RPMI8226 (cell line): ENCODE data around the gene KRTAP10-3.

Experiments used
- DNase-seq: peaks from one replicate; pipeline ENCODE4 v3.0.0-alpha.2; 2015

KRTAP10-3 gene

DNA sequence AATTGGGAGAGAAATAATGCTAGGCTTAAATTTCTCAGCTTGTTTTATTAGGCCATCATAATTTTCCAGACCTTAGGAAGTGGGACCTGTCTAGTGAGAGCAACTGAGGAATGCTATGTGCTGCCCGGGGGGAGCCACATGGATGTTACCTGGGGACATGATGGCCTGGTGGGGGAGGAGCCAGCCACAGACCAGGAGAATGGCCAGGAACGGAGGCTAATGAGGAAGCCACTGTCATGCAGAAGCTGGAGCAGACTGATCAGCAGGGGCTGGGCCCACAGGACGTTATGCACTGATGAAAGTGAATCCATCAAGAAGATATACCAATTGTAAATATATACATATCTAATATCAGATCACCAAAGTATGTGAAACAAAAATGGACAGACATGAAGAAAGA is 14.0 kb downstream of the KRTAP10-3 start:
- no peak for DNase-seq

DNA sequence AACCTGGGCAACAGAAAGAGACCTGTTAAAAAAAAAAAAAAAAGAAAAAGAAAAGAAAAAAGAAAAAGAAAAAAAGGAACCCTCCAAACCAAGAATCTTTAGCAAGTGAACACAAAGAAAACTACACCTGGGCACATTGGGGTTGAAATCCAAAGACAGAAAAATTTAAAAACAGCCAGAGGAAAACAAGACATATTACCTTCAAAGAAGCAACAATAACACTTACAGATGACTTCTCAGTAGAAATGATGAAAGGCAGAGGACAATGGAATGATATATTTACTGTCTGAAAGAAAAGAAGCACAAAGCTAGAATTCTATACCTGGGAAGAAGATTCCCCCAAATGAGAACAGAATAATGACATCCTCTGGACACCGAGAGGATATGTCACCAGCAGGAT is 15.9 kb downstream of the KRTAP10-3 start:
- DNase-seq: no peak

DNA sequence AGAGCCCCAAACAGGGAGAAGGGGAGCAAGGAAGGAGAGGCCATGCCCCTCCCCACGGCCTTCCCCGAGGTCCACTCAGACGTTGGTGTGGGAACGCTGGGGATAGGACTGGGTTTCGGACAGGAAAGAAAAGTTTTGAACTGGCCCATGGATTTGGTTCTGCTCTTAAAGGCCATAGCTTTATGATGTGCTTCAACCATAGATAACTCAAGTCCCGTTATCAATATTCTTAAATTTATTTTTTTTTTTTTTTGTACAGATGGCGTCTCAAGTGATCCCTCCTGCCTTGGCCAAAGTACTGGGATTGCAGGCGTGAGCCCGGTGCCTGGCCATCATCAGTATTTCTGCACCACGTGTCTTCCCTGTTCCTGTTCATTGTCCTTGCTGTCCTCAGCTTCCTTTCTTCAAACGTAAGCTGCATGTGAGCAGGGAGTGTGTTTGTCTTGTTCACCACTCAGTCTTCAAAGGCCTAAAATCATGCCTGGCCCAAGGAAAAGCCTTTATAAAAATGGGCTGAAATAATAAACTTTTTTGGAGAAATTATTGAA is 17.8 kb downstream of the KRTAP10-3 start:
- no peak for DNase-seq

DNA sequence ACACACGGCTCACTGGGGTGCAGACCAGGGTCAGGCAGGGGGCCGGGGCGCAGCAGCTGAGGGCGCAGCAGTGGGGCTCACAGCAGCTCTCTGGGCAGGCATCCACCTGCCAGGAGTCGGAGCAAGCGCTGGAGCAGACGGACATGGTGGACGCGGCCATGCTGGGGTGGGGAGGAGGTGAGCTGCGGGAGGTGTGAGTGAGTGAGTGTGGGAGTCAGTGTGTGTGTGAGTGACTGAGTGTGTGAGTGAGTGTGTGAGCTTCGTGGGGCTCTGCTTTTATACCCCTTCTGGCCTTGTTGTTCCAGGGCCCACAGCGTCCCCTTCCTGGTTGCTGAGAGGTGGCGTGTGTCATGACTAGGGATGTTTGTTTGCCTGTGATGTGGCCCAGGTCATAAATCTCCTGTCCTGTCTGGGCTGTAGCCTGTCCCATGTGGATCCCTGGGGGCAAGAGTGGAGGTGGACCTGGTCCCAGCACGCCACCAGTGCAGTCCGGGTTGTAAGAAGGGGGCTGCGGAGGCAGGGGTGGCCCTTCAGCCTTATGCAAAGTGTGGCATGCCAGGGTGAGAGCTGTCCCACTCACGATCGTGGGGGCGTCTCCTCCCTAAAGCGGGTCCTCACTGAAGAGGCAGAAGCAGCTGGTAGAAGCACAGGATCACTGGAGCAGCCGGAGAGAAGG is 18.5 kb downstream of the KRTAP10-3 start, which contains the start of gene KRTAP10-1:
Gene KRTAP10-1 (minus strand): TSS at position 205 of the 676 bp plus-strand sequence. CDS start 45 bp downstream, at position 160.
- no peak for DNase-seq

DNA sequence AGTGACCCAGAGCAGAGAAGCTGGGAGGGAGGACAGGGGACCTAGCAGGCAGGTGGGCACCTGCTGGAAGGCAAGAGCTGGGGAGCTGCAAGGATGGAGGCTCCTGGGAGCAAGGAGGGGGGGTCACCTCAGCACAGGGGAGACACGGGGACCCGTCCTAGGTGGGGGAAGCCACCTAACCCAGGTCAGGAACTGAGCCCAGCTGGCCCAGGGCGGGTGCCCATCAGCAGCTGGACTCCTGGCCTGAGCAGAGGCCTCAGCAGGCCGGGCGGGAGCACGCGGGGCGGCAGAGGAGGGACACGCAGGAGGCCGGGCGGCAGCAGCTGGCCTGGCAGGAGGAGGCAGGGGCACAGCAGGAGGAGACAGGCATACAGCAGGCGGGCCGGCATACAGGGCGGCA is 19.5 kb downstream of the KRTAP10-3 start:
- DNase-seq: no peak

DNA sequence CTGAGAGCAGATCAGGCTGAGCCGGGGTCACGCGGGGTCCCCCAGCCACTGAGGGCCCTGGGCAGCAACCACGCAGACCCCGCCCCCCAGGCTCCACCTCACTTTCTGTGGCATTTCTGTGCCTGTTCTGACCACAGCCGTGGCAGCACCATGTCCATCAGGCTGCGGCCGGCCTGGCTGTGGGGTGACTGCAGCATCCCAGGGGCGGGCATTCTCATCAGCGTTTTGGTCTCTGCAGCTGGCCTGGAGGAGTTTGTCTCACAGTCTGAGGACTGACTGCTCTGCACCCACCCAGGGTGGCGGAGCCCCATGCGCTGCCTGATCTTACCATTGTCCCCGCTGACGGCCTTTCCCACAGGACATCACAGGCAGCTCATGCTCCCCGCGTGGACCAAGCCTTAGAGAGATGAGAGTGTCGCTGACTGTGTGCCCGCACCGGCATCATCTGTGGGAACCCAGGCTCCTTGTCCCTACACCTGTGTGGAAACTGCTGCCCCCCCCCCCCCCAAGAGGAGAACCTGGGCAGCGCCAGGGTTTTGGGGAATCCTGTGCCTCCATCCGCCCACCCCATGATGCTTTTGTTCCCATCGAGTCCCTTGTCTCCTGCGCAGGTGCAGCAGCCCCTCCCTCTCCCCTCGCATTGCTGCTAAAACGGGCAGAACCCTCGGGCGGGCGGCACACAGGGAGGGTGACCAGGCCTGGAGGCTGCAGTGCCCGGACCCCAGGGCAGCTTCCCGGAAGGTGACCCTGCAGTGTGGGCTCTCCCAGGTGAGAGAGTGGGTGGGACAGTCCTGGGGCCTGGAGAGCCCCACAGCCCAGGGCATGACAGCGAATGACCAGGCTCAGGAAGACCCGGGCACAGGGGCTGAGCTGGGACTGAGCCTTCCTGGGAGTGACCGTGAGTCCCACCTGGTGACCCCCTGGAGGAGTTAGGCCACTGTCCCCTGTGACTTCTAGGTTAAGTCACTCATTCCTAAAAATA is 20.4 kb downstream of the KRTAP10-3 start:
- no peak for DNase-seq

DNA sequence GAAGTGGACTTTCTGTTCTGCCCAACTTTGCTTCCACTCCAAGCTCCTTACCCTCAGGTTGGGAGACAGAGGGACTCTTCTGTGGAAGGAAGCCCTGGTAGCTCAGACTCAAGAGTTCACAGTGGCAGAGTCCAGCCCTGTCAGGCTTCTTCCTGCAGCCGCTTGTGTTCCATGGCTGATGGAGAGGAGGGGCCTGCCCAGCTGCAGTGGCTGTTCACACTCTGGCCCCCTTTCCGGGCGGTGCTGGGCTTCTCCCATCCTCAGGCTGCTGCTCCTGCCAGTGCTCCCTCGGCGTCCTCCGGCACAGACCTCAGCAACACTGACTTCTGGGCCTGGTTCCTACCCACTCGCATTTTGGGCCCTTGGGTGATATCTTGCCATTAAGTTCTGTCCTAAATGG is 22.6 kb downstream of the KRTAP10-3 start:
- DNase-seq: no peak

DNA sequence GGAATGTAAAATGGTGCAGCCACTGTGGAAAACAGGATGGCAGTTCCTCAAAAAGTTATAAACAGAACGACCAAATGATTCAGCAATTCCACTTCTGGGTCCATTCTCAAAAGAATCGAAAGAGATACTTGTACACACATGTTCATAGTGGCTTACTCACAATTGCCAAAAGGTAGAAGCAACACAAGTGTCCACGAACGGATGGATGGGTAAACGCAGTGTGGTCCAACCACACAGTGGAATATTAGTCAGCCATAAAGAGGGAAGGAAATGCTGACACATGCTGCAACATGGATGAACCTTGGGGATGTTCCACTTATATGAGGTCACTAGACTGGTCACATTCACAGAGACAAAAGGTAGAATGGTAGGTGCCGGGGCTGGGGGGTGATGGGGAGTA is 23.9 kb downstream of the KRTAP10-3 start:
- DNase-seq: no peak

DNA sequence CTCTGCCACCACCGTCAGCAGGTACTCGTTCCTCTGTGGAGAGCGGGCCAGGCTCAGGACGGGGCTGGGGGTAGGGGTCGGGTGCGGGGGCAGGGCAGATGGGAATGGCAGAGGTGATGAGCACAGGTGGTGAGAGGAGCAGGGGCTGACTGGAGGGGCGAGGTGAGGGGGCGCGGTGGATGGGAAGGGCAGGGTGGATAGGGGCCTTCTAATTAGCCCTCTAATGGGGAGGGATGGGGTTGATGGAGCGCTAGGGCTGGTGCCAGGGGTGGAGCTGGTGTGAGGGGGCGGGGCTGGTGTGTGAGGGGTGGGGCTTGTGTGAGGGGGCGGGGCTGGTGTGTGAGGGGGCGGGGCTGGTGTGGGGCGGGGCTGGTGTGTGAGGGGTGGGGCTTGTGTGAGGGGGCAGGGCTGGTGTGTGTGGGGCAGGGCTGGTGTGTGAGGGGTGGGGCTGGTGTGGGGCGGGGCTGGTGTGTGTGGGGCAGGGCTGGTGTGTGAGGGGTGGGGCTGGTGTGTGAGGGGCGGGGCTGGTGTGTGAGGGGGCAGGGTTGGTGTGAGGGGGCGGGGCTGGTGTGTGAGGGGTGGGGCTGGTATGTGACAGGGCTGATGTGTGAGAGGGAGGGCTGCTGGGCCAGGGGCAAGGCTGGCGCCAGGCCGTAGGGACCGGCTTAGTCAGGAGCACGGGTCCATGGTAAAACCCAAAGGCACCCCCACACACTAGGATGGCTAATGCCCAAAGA is 24.5 kb downstream of the KRTAP10-3 start:
- no peak for DNase-seq

DNA sequence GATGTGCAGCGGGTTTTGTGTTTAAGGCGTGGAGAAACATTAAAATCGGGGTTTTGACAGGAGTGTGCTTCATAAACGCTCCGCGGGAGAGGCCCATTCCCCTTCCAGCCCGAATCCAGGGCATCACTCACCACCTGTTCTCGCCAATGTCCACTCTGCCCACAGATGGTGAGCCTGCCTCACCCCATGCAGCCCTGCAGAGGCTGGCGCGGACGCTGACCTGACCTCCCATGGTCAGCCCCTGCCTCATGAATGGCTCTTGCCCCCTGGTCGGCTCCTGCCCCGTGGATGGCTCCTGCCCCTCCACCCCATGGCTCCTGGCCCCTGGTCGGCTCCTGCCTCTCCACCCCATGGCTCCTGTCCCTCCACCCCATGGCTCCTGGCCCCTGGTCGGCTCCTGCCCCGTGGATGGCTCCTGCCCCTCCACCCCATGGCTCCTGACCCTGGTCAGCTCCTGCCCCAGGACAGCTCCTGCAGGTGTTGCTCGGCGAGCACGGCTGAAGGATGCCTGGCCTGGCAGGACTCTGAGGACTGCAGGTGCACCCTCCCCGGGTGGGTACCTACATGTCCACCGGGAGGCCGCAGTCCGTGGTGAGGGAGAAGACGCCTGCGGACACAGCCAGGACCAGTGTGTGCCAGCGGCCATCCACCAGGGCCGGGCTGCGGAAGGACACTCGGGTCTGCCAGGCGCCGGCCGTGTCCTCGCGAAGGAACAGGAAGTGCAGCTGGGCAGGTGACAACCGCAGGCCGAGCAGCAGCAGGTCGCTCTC is 25.3 kb downstream of the KRTAP10-3 start:
- no peak for DNase-seq

DNA sequence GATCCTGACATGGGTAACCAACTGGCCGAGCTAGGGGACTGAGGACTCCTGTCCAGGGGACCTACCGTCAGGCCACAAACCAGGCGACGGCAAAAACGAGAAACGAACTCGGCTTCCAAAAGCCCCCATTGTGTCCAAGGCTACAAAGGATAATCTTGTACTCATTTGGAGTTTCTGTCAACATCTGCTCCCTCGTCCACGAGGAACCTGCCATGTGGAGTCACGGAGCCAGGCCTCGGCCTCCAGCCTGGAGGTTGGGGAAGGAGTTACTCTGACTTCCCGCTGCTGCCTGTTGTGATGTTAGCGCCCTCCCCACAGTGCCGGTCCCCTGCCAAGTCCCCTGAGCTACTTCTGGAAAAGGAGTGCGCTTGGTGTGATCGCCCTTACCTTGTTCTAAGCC is 25.9 kb downstream of the KRTAP10-3 start:
- DNase-seq: no peak

DNA sequence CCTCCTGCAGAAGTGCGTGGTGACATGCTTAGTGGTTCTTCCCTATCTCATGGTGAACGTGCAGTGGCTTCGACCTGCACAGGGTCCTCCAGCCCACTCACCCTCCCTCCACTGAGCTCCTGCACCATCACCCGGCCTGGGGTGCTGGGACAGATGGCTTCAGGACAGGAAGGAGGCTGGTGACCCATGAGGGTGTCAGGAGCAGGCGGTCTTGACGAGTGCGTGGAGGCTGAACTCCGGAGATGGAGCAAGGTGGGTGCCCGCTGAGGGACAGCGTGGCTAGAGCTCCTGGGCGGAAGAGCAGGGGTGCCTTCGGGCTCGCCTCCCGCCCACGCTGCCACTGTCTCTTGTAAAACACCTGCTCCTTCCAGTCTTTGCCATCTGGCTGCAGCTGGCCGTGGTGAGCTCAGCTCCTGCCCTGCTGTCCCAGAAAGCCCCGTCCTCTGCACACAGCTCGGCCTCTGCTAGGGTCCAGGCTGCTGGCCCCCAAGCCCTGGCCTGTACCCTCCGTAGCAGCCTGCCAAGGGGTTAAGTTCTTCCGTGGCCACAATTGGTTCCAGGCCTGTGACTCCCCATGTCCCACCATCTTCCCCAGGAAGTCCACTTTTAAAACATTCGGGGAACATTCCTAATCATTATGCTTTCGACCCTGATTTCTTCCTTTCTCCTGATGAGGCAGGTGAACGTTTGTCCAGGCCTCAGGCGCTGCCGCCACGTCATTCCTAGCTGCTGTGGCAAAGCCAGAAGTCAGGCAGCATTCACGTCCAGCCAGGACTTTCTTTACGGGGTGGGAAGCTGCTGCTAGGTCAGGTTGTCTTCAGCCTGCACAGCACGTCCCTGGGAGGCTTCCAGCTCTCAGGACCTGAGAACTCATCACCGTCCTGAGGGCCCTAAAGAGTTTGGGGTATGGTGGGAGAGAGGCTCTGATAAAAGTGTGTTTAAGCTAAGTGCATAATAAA is 26.7 kb downstream of the KRTAP10-3 start:
- DNase-seq: no peak

DNA sequence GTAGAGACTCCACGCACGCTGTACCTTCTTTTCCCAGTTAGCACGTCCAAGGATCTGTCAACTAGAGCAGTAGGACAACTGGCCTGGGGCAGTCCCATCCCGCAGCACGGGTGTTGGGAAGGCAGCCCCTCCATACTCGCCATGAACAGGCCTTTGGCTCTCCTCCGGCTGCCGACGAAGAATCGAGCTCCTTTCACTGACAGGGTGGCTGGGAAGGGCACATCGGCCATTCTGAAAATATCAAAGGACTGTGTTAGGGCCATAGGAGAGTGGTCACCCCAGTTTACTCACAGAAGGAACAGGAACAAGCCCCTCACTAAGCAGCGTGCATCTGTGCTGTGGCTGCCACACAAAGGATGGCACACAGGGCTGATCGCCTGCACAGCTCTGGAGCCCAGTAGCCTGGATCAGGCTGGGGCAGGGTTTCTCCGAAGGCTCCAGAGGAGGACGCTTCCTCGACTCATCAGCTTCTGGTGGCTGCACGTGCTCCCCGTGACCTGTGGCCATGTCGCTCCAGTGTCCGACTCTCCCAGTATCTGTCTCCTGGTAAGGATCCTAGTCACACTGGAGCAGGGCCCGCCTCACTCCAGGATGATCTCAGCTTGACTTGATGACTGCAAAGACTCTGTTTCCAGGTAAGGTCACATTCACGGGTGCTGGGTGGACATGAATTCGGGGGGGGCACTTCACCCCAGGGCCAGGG is 27.5 kb downstream of the KRTAP10-3 start:
- no peak for DNase-seq

DNA sequence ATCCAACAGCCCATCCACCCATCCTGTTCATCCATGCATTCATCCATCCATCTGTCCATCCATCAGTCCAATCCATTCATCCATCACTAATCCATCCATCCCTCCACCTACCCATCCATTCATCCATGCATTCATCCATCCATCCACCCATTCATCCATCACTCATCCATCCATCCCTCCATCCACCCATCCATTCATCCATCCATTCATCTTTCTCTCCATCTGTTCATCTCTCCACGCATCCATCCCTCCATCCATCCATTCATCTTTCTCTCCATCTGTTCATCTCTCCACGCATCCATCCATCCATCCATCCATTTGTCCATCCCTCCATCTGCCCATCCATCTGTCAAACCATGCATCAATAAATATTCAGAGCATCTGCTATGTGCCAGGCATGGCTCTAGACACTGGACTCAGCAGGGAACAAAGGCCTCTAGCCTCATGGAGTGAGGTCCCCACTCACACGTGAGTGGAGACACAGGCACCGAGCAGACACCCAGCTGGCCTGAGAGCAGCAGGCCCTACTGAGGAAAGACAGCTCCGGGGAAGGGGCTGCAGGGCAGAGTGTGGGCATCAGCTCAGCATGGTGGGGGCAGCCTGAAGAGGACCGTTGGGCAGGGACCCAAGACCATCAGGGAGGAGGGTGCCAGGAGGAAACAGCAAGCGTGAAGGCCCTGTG is 28.2 kb downstream of the KRTAP10-3 start:
- DNase-seq: no peak

DNA sequence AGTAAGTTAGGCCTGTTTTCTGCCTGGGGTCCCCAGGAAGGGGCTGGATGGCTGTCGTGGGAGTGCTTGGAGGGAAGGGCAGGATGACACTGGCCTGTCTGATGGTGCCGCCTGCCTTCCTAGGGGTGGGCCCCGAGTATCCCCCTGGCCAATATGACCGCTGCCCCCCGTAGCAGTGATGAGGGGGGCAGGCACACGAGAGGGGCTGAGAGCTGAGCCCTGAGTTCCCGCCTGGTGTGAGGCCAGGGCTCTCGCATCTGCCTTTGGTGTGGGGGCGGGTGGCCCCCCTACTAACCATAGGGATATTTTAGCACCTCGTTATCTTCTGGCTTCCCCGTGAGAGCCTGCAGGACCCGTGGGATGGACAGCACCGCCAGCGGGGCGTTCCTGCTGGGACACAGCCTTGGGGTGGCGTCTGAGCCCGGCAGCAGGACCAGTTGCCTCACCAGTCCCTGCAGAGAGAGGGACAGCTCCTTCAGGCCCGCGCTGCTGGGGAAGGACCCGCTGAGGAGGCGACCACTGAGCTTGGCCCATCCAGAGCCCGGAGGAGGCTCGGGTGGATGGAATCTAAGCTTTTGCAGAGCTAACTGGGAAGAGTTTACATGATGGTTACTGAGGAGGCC is 29.0 kb downstream of the KRTAP10-3 start:
- no peak for DNase-seq

DNA sequence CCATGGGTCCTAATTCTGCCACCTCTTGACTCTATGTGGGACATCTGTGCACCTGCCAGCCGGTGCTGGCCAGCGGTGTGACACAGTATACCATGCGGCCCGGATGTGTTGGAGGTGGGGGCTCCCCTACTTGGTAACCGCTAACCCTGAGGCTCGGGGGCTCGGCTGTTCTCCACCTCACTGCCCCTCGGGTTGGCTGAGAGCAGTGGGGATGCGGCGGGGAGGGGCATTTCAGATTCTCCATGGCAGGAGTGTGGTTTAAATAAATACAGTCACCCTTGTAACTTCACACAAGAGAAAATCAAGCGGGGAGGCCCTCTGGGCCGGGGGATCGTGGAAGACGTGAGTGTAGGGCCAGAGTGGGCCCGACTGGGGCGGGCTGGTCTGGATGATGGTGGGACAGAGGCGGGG is 29.6 kb downstream of the KRTAP10-3 start:
- DNase-seq: no peak

DNA sequence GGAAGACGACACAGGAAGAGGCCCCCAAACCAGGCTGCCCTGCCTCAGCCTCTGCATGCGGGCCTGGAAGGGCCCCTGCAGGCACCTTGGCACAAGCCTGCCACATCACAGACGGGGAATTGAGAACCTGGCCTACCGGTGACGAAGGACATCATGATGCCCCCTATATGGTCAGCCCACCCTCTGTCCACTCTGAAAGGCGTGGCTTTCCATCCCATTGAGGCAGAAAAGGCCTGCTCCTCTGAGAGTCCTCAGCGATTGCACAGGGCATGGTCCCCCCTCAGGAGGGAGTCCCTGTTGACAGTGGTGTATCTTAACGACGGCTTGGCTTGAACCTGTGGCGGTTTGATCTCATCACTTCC is 30.0 kb downstream of the KRTAP10-3 start:
- no peak for DNase-seq

DNA sequence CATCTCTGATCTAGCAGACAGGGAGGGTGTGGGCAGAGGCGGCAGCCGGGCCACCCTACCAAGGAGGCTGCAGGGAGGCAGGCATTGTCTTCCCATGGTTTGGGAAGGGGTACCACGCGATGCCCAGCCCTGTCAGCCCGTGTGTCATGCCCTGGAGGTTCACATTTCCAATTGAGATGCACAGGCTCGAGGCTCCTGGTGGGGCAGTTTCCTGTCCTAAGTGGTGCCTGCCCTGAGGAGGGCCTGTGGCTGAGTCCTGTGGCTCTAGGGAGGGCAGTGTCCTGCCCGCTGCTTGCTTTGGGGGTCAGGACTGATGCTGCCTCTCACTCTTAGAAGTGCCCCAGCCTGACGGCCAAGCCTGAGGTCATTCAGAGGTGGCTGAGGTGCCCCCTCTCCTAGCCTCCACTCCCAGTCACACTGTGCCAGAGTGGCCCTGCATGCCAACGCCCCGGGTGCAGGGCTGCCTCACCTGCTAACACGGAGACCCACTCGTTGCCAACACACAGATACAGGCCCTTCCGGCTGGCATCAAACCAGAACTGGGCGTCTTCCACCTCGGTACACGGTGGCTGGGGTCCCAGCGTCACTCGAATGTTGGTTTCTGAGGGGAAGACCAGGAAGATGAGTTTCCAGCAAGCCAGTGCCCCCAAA is 30.5 kb downstream of the KRTAP10-3 start:
- no peak for DNase-seq
